ENCODE results near the gene AP1M2.

The AP1M2 gene

DNA sequence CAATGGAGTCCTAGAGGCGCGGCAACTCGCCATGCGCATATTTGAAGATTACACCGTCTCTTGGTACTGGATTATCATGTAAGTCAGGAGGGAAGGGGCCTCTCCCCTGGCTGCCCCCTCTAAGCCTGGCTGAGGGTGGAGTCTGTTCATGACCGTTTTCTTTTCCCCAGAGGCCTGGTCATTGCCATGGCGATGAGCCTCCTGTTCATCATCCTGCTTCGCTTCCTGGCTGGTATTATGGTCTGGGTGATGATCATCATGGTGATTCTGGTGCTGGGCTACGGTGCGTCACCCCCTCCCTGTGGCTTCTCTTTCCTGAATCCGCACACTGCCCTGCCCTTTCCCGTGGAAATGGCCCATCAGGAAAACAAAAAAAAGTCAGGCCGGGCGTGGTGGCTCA is 44.8 kb upstream of the AP1M2 start:
- no peak for DNase-seq
- no peak overlapping the region for H3K18ac ChIP-seq (ENCODE audit: low read length)
- H3K4me3 ChIP-seq (ENCODE audit: low read depth, low read length): no peak overlapping the region
- no peak overlapping the region for H2BK5ac ChIP-seq (ENCODE audit: low read depth, low read length, poor library complexity)
- H3K14ac ChIP-seq (ENCODE audit: low read length): no peak overlapping the region
- no peak overlapping the region for H2AK5ac ChIP-seq (ENCODE audit: low read length)
- H3K36me3 ChIP-seq (ENCODE audit: control insufficient read depth in 1 of 2, insufficient read depth in 2 of 2, low read length in 2 of 2): peaks cover 73 to 74% of the 10 kb centered on the region in 2 experiments
- no peak overlapping the region for H3K4ac ChIP-seq (ENCODE audit: low read depth, low read length)
- peaks cover 0 to 4% of the 10 kb centered on the region in 2 experiments for H3K4me1 ChIP-seq (ENCODE audit: control insufficient read depth in 1 of 2, insufficient read depth in 2 of 2, low read length in 2 of 2)
- WGBS (ENCODE audit: extremely low coverage, insufficient coverage, insufficient read length): no CpG with 5 or more reads among the region's 14 CpGs
- H3K27me3 ChIP-seq (ENCODE audit: insufficient read depth, low read length): no peaks in the 10 kb centered on the region
- no peaks in the 10 kb centered on the region for H3K79me2 ChIP-seq (ENCODE audit: control insufficient read depth, insufficient read depth, low read length, poor library complexity)
- no peak overlapping the region for H2BK12ac ChIP-seq (ENCODE audit: low read length)
- no peak overlapping the region for H4K91ac ChIP-seq (ENCODE audit: low read depth, low read length)
- H2AFZ ChIP-seq (ENCODE audit: insufficient read depth, low read length, poor library complexity): no peak overlapping the region
- no peak overlapping the region for H3K4me2 ChIP-seq (ENCODE audit: low read length)
- no peak overlapping the region for H4K12ac ChIP-seq (ENCODE audit: low read depth, low read length)
- H3K79me1 ChIP-seq (ENCODE audit: low read length): no peaks in the 10 kb centered on the region
- H3K27ac ChIP-seq (ENCODE audit: low read depth, low read length): no peak overlapping the region
- H4K8ac ChIP-seq (ENCODE audit: low read depth, low read length): no peak overlapping the region
- no peak overlapping the region for H3K9ac ChIP-seq (ENCODE audit: low read length)
- H3K23ac ChIP-seq (ENCODE audit: low read length): no peak overlapping the region
- H2BK120ac ChIP-seq (ENCODE audit: insufficient read depth, low read length, poor library complexity): no peak overlapping the region
- H3K9me3 ChIP-seq (ENCODE audit: insufficient read depth, low read depth, low read length): no peaks in the 10 kb centered on the region

DNA sequence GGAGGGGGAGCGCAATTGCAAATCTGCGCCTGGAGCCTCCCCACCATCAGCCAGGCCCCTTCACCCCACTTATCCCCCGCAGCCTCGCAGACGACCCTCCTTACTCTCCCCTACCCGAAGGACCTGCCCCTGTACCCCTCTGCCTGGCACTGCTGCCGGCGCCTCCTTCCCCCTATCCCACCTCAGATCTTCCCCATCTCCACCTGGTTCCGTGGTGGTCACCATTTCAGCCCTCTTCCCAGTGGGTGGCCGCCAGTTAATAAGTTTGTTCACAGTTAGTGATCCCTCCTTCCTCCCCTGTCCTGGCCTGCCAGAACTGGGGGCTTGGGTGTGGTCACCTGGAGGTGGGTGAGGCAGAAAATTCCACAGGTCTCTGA is 38.6 kb upstream of the AP1M2 start:
- no CpG with 5 or more reads among the region's 10 CpGs for WGBS (ENCODE audit: extremely low coverage, insufficient coverage, insufficient read length)
- H3K4me2 ChIP-seq (ENCODE audit: low read length): peak overlapping the region; percentile 79

DNA sequence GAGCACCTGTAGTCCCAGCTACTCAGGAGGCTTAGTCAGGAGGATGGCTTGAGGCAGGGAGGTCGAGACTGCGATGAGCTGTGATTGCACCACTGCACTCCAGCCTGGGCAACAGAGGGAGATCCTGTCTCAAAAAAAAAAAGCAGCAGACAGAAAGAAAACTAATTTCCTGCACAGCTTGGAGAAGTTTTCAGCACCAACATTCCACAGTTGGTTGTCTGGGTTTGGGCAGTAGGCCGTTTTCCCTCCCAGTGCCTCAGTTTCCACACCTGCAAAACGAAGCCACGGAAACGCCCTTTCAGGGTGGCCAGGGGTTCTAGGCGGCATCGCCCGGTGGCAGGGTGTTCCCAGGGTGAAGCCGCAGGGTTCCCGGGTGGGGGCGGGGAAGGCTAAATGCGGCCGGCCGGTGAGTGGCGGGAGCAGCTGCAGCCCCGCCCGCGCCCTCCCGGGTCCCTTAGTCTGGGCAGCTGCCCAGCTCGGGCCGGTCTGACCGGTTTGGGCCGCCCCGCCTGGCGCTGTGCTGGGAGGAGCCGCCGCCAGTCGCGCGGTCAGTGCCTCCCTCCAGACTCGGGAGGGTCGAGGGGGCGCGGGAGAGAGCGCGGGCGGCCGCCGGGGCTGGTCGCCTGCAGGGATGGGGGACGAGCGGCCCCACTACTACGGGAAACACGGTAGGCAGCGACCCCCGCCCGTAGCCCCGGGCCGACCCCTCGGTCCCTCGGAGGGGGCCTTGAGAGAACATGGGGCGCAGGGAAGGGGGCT is 38.1 kb upstream of the AP1M2 start, which contains the start of gene SLC44A2:
TSS of gene SLC44A2 (plus strand) at position 551 of the 759 bp plus-strand sequence. CDS start at position 632, 81 bp downstream.
- Histone ChIP-seq H3K4me2 (ENCODE audit: low read length) (peak within 1 kb of the TSS; percentile 79), H3K79me1 (ENCODE audit: low read length) (peaks cover 22% of the 10 kb centered on the region), H3K4ac (ENCODE audit: low read depth, low read length) (peak within 1 kb of the TSS; percentile 100), H3K4me1 (ENCODE audit: control insufficient read depth in 1 of 2, insufficient read depth in 2 of 2, low read length in 2 of 2) (peaks cover 23 to 29% of the 10 kb centered on the region in 2 experiments), H3K79me2 (ENCODE audit: control insufficient read depth, insufficient read depth, low read length, poor library complexity) (peaks cover 7% of the 10 kb centered on the region), H3K27ac (ENCODE audit: low read depth, low read length) (peak within 1 kb of the TSS; percentile 77), H3K14ac (ENCODE audit: low read length) (peak within 1 kb of the TSS; percentile 99), H2BK5ac (ENCODE audit: low read depth, low read length, poor library complexity) (peak within 1 kb of the TSS; percentile 79), H2AK5ac (ENCODE audit: low read length) (peak within 1 kb of the TSS; percentile 99), H3K27me3 (ENCODE audit: insufficient read depth, low read length) (no peaks in the 10 kb centered on the region), H4K12ac (ENCODE audit: low read depth, low read length) (peak within 1 kb of the TSS; percentile 78), H3K36me3 (ENCODE audit: control insufficient read depth in 1 of 2, insufficient read depth in 2 of 2, low read length in 2 of 2) (peaks cover 18 to 21% of the 10 kb centered on the region in 2 experiments), H3K4me3 (ENCODE audit: low read depth, low read length) (peak within 1 kb of the TSS; percentile 81), H2BK120ac (ENCODE audit: insufficient read depth, low read length, poor library complexity) (peak within 1 kb of the TSS; percentile 98), H3K9ac (ENCODE audit: low read length) (peak within 1 kb of the TSS; percentile 80), H3K23ac (ENCODE audit: low read length) (no peak within 1 kb of the TSS), H2BK12ac (ENCODE audit: low read length) (peak within 1 kb of the TSS; percentile 89), H4K91ac (ENCODE audit: low read depth, low read length) (peak within 1 kb of the TSS; percentile 97), H4K8ac (ENCODE audit: low read depth, low read length) (peak within 1 kb of the TSS; percentile 75), H2AFZ (ENCODE audit: insufficient read depth, low read length, poor library complexity) (peak within 1 kb of the TSS; percentile 69), H3K18ac (ENCODE audit: low read length) (peak within 1 kb of the TSS; percentile 100), H3K9me3 (ENCODE audit: insufficient read depth, low read depth, low read length) (no peaks in the 10 kb centered on the region)
- no CpG with 5 or more reads among the region's 53 CpGs for WGBS (ENCODE audit: extremely low coverage, insufficient coverage, insufficient read length)
- peak; percentile 91 to 92 for DNase-seq

More for the DNA sequence above, 38.6 kb upstream of the AP1M2 start:
- H3K9ac ChIP-seq (ENCODE audit: low read length): peak overlapping the region; percentile 80
- no peak for DNase-seq
- no peaks in the 10 kb centered on the region for H3K27me3 ChIP-seq (ENCODE audit: insufficient read depth, low read length)
- H3K18ac ChIP-seq (ENCODE audit: low read length): peak overlapping the region; percentile 100
- H2AK5ac ChIP-seq (ENCODE audit: low read length): peak overlapping the region; percentile 99
- peak overlapping the region; percentile 69 for H2AFZ ChIP-seq (ENCODE audit: insufficient read depth, low read length, poor library complexity)
- H3K36me3 ChIP-seq (ENCODE audit: control insufficient read depth in 1 of 2, insufficient read depth in 2 of 2, low read length in 2 of 2): peaks cover 21 to 22% of the 10 kb centered on the region in 2 experiments
- H2BK5ac ChIP-seq (ENCODE audit: low read depth, low read length, poor library complexity): peak overlapping the region; percentile 77
- H4K12ac ChIP-seq (ENCODE audit: low read depth, low read length): peak overlapping the region; percentile 66
- H3K27ac ChIP-seq (ENCODE audit: low read depth, low read length): peak overlapping the region; percentile 77
- H3K4me3 ChIP-seq (ENCODE audit: low read depth, low read length): peak overlapping the region; percentile 81
- peak overlapping the region; percentile 97 for H4K91ac ChIP-seq (ENCODE audit: low read depth, low read length)
- H3K4ac ChIP-seq (ENCODE audit: low read depth, low read length): peak overlapping the region; percentile 100
- H3K4me1 ChIP-seq (ENCODE audit: control insufficient read depth in 1 of 2, insufficient read depth in 2 of 2, low read length in 2 of 2): peaks cover 23 to 29% of the 10 kb centered on the region in 2 experiments
- H3K79me1 ChIP-seq (ENCODE audit: low read length): peaks cover 22% of the 10 kb centered on the region
- peaks cover 7% of the 10 kb centered on the region for H3K79me2 ChIP-seq (ENCODE audit: control insufficient read depth, insufficient read depth, low read length, poor library complexity)
- peak overlapping the region; percentile 75 for H4K8ac ChIP-seq (ENCODE audit: low read depth, low read length)
- no peaks in the 10 kb centered on the region for H3K9me3 ChIP-seq (ENCODE audit: insufficient read depth, low read depth, low read length)
- H3K23ac ChIP-seq (ENCODE audit: low read length): no peak overlapping the region
- H2BK12ac ChIP-seq (ENCODE audit: low read length): peak overlapping the region; percentile 64
- H3K14ac ChIP-seq (ENCODE audit: low read length): peak overlapping the region; percentile 99
- peak overlapping the region; percentile 98 for H2BK120ac ChIP-seq (ENCODE audit: insufficient read depth, low read length, poor library complexity)

DNA sequence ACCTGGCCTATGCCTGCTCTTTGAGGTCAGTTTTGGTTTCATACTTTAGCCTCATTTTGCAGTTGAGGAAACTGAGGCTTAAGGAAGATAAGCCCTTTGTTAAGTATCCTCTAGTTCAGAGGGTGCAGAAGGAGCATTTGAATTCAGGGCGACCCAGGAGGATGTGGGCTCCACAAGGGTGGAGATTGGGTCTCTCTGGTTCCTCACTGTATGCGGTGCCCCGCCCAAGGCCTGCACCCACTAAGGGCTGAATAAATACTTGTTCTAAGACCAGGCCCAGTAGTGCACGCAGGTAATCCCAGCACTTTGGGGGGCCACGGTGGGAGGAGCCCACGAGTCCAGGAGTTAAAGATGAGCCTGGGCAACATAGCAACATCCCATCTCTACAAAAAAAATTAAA is 37.5 kb upstream of the AP1M2 start:
- H3K27ac ChIP-seq (ENCODE audit: low read depth, low read length): peak overlapping the region; percentile 77
- H3K9ac ChIP-seq (ENCODE audit: low read length): no peak overlapping the region
- no peaks in the 10 kb centered on the region for H3K9me3 ChIP-seq (ENCODE audit: insufficient read depth, low read depth, low read length)
- H4K8ac ChIP-seq (ENCODE audit: low read depth, low read length): peak overlapping the region; percentile 4
- H4K91ac ChIP-seq (ENCODE audit: low read depth, low read length): peak overlapping the region; percentile 88
- peak overlapping the region; percentile 79 for H2BK5ac ChIP-seq (ENCODE audit: low read depth, low read length, poor library complexity)
- no CpG with 5 or more reads among the region's 6 CpGs for WGBS (ENCODE audit: extremely low coverage, insufficient coverage, insufficient read length)
- peaks cover 7% of the 10 kb centered on the region for H3K79me2 ChIP-seq (ENCODE audit: control insufficient read depth, insufficient read depth, low read length, poor library complexity)
- peak overlapping the region; percentile 4 for H3K14ac ChIP-seq (ENCODE audit: low read length)
- no peak overlapping the region for H3K23ac ChIP-seq (ENCODE audit: low read length)
- peak overlapping the region; percentile 3 for H3K4ac ChIP-seq (ENCODE audit: low read depth, low read length)
- H3K27me3 ChIP-seq (ENCODE audit: insufficient read depth, low read length): no peaks in the 10 kb centered on the region
- peaks cover 22% of the 10 kb centered on the region for H3K79me1 ChIP-seq (ENCODE audit: low read length)
- H4K12ac ChIP-seq (ENCODE audit: low read depth, low read length): no peak overlapping the region
- peak overlapping the region; percentile 2 for H2AK5ac ChIP-seq (ENCODE audit: low read length)
- H3K36me3 ChIP-seq (ENCODE audit: control insufficient read depth in 1 of 2, insufficient read depth in 2 of 2, low read length in 2 of 2): peaks cover 14 to 18% of the 10 kb centered on the region in 2 experiments
- H3K18ac ChIP-seq (ENCODE audit: low read length): peak overlapping the region; percentile 0
- H3K4me2 ChIP-seq (ENCODE audit: low read length): peak overlapping the region; percentile 79
- peak overlapping the region; percentile 89 for H2BK120ac ChIP-seq (ENCODE audit: insufficient read depth, low read length, poor library complexity)
- no peak for DNase-seq
- peaks cover 23 to 29% of the 10 kb centered on the region in 2 experiments for H3K4me1 ChIP-seq (ENCODE audit: control insufficient read depth in 1 of 2, insufficient read depth in 2 of 2, low read length in 2 of 2)
- peak overlapping the region; percentile 29 for H2BK12ac ChIP-seq (ENCODE audit: low read length)
- no peak overlapping the region for H3K4me3 ChIP-seq (ENCODE audit: low read depth, low read length)
- no peak overlapping the region for H2AFZ ChIP-seq (ENCODE audit: insufficient read depth, low read length, poor library complexity)
